ENCODE results near the gene HSD17B14. TPM values are rescaled to one million over a fixed set of nuclear protein-coding genes. Genes with fewer than 3 reads are reported as not detected.
A peak's percentile ranks its signal among the peaks of the same experiment; 100 is the strongest.

HSD17B14 gene
- total and polyA plus RNA-seq, 9 of the 15 experiments (the other 6 are each of a cell fraction or from before 2014, with no cell fraction given): 0.16 TPM; not detected in 8

DNA sequence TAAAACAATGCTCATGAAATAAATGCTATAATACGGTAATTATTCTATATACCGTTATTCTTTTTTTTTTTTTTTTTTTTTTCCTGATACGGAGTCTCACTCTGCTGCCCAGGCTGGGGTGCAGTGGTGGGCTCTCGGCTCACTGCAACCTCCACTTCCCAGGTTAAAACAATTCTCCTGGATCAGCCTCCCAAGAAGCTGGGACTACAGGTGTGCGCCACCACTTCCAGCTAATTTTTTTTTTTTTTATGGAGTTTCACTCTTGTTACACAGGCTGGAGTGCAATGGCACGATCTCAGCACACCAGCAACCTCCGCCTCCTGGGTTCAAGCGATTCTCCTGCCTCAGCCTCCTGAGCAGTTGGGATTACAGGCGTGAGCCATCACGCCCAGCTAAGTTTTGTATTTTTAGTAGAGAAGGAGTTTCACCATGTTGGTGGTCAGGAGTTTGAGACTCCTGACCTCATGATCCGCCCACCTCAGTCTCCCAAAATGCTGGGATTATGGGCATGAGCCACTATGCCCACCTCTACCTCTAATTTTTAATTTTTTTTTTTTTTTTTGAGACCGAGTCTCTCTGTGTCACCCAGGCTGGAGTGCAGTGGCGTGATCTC, 42.8 kb upstream of the HSD17B14 start (continued):
- TF ChIP-seq TFAM (CRISPR knock-in tag; conservative IDR thresholded peaks at IDR 0.05) (no peak), GABPB1 (CRISPR knock-in tag; IDR thresholded peaks at IDR 0.05) (no peak), ZBTB8A (IDR thresholded peaks at IDR 0.05; ENCODE audit: partially characterized antibody) (no peak), ATF1 (CRISPR knock-in tag; IDR thresholded peaks at IDR 0.05) (no peak), ATF1 (tag; IDR thresholded peaks at IDR 0.05) (no peak), ARNT (IDR thresholded peaks at IDR 0.05) (no peak; a peak in 1 of 4 replicates), ZBTB40 (IDR thresholded peaks at IDR 0.05) (peak; percentile 53; the same call in 1 of the 2 replicates), ZBTB40 (CRISPR knock-in tag; IDR thresholded peaks at IDR 0.05) (no peak), ZNF316 (IDR thresholded peaks at IDR 0.05) (no peak), GTF2E2 (tag; IDR thresholded peaks at IDR 0.05) (peak; percentile 36; the same call in 1 of the 2 replicates), GMEB1 (CRISPR knock-in tag; IDR thresholded peaks at IDR 0.05) (no peak), ZNF121 (CRISPR knock-in tag; conservative IDR thresholded peaks at IDR 0.05) (peak; percentile 89), MIER1 (IDR thresholded peaks at IDR 0.05; ENCODE audit: low read depth) (peak; percentile 64; the same call in 1 of the 2 replicates), TRIM24 (IDR thresholded peaks at IDR 0.05) (peak in 1 of 2 experiments; percentile 52; a peak in 2 of 4 replicates), ZNF197 (CRISPR knock-in tag; IDR thresholded peaks at IDR 0.05; ENCODE audit: low read depth) (no peak), TCF15 (CRISPR knock-in tag; IDR thresholded peaks at IDR 0.05) (0 out of 2 replicates have a peak, but pooled peaks have one; percentile 45), IRF1 (CRISPR knock-in tag; IDR thresholded peaks at IDR 0.05; ENCODE audit: borderline replicate concordance) (no peak), BRCA1 (IDR thresholded peaks at IDR 0.05) (no peak), BRCA1 (CRISPR knock-in tag; IDR thresholded peaks at IDR 0.05) (no peak)

Measured in K562 (cell line).